HCT116 (cell line): ENCODE results near the gene VPS26A.

Experiments
- POLR2A ChIP-seq: IDR thresholded peaks from 2 replicates; pipeline ENCODE4 v1.7.0; 2011; ENCODE audit warnings: borderline replicate concordance; ENCODE audit not compliant: insufficient read depth, insufficient read length; ENCODE audit errors: extremely low read depth
- TF ChIP-seq, protein P1 (sequence below): IDR thresholded peaks from 2 replicates; pipeline ENCODE4 v1.6.1; 2012; ENCODE audit warnings: low read depth

DNA sequence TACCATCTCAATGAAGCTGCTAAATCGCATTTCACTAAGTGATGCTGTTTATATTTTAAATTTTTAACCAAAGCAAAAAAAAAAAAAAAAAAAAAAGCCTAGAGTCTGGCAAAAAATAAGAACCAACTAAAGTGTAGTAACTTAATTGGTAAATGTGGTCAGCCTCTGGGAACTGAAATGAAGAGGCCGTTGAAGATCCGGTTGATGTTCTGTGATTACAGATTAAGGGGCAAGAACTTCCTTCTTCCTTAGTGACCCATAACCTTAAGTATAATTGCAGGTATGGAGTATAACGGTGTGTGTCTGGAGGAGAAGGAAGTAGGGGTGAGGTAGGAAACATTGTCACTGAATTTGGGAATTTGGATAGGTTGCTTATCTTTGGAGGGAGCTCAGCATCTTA, 43.8 kb upstream of the VPS26A start:
- no peak for TF ChIP-seq POLR2A
- TF ChIP-seq, protein P1, sequence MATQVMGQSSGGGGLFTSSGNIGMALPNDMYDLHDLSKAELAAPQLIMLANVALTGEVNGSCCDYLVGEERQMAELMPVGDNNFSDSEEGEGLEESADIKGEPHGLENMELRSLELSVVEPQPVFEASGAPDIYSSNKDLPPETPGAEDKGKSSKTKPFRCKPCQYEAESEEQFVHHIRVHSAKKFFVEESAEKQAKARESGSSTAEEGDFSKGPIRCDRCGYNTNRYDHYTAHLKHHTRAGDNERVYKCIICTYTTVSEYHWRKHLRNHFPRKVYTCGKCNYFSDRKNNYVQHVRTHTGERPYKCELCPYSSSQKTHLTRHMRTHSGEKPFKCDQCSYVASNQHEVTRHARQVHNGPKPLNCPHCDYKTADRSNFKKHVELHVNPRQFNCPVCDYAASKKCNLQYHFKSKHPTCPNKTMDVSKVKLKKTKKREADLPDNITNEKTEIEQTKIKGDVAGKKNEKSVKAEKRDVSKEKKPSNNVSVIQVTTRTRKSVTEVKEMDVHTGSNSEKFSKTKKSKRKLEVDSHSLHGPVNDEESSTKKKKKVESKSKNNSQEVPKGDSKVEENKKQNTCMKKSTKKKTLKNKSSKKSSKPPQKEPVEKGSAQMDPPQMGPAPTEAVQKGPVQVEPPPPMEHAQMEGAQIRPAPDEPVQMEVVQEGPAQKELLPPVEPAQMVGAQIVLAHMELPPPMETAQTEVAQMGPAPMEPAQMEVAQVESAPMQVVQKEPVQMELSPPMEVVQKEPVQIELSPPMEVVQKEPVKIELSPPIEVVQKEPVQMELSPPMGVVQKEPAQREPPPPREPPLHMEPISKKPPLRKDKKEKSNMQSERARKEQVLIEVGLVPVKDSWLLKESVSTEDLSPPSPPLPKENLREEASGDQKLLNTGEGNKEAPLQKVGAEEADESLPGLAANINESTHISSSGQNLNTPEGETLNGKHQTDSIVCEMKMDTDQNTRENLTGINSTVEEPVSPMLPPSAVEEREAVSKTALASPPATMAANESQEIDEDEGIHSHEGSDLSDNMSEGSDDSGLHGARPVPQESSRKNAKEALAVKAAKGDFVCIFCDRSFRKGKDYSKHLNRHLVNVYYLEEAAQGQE: no peak
